Panc1 (cell line): Measurements from ENCODE around the gene GRN. TPM values are rescaled to one million over a fixed set of nuclear protein-coding genes. Genes with fewer than 3 reads are reported as not detected.

Experiments
- ATAC-seq: fragments of 200-7000 bp; cut with Tn5 transposase; 2 replicates; pipeline ENCODE4 v1.9.1; 2020; ENCODE audit warnings: mild to moderate bottlenecking, moderate library complexity
- BruUV-seq: library from RNA; stranded (reverse); fragments of 400-500 nt; replicated peaks from 2 replicates; lab custom pipeline; 2021; lab: Mats Ljungman, UMichigan
- CTCF ChIA-PET: fragments of 300-600 bp; sonication (Branson Sonifier 250); formaldehyde crosslinking; loops from one replicate; lab custom pipeline; 2022; ENCODE audit warnings: antibody characterized with exemption; lab: Charles Lee
- POLR2A ChIA-PET: fragments of 300-600 bp; sonication (Branson Sonifier 250); formaldehyde crosslinking; loops from one replicate; lab custom pipeline; 2022; ENCODE audit warnings: antibody characterized with exemption; lab: Charles Lee
- DNase-seq: peaks from one replicate; pipeline ENCODE4 v3.0.0-alpha.2; 2010; ENCODE audit warnings: low read depth, low spot score
- H3K27ac ChIP-seq: 2 replicates; pipeline ENCODE4 v1.5.1; 2011; ENCODE audit warnings: mild to moderate bottlenecking, low read length, inconsistent platforms
- H3K27me3 ChIP-seq: fragments of 200-500 bp; sonication (Bioruptor generic); 2 replicates; pipeline ENCODE4 v1.6.0; 2014; ENCODE audit warnings: low read length, inconsistent platforms; ENCODE audit not compliant: control insufficient read depth, insufficient read depth
- H3K36me3 ChIP-seq: fragments of 200-500 bp; sonication (Bioruptor generic); 2 replicates; pipeline ENCODE4 v1.5.1; 2014; ENCODE audit warnings: inconsistent platforms, mild to moderate bottlenecking, low read length, moderate library complexity; ENCODE audit not compliant: control insufficient read depth, insufficient read depth
- H3K4me1 ChIP-seq: 2 replicates; pipeline ENCODE4 v1.5.1; 2011; ENCODE audit warnings: inconsistent platforms, mild to moderate bottlenecking, low read length, moderate library complexity; ENCODE audit not compliant: control insufficient read depth, insufficient read depth
- H3K4me3 ChIP-seq, 2 experiments: 2 replicates each; pipeline ENCODE4 v1.5.1; 2011 to 2012; ENCODE audit warnings: low read depth in 2 of 2, low read length in 2 of 2, mild to moderate bottlenecking in 2 of 2, inconsistent platforms in 1 of 2, moderate library complexity in 1 of 2
- H3K9me3 ChIP-seq: fragments of 200-500 bp; sonication (Bioruptor generic); 2 replicates; pipeline ENCODE4 v1.5.1; 2014; ENCODE audit warnings: low read depth, mild to moderate bottlenecking, inconsistent platforms, low read length, moderate library complexity; ENCODE audit not compliant: control insufficient read depth, insufficient read depth
- POLR2AphosphoS5 ChIP-seq: IDR thresholded peaks from 2 replicates; pipeline ENCODE4 v1.6.1; 2012; ENCODE audit warnings: mild to moderate bottlenecking, low read depth, low read length, moderate library complexity
- SIN3A ChIP-seq: IDR thresholded peaks from 2 replicates; pipeline ENCODE4 v1.6.1; 2012; ENCODE audit warnings: low read depth, mild to moderate bottlenecking, low read length, moderate library complexity, borderline replicate concordance; ENCODE audit not compliant: insufficient read depth
- TCF7L2 ChIP-seq: IDR thresholded peaks from 2 replicates; pipeline ENCODE4 v1.6.1; 2011; ENCODE audit warnings: mild to moderate bottlenecking, low read depth, low read length, inconsistent platforms
- in situ Hi-C: cut with HindIII; loops from 2 replicates; pipeline ENCODE4 v1.10.0; 2016; ENCODE audit warnings: low sequenced_read_pairs, low pct_unique_long_range_greater_than_20kb
- intact Hi-C: fragments of 100-400 bp; cut with micrococcal nuclease; formaldehyde crosslinking; loops from one replicate; pipeline ENCODE4 v1.10.0; 2022; ENCODE audit not compliant: unreplicated experiment
- total RNA-seq: library from RNA; stranded (reverse); gene quantifications from one replicate; pipeline ENCODE4 v1.2.1, GENCODE V29; 2021; ENCODE audit not compliant: unreplicated experiment
- TF ChIP-seq, protein P1 (sequence below), 2 experiments: IDR thresholded peaks; 2 replicates each; pipeline ENCODE4 v1.6.1; 2011 to 2012; ENCODE audit warnings: low read depth in 2 of 2, control low read depth in 1 of 2, low read length in 1 of 2, mild to moderate bottlenecking in 1 of 2, moderate library complexity in 1 of 2; ENCODE audit not compliant: insufficient read depth in 1 of 2
- TF ChIP-seq, protein P2 (sequence below): fragments of 450-650 bp; IDR thresholded peaks from 2 replicates; pipeline ENCODE4 v1.5.1; 2017; ENCODE audit warnings: mild to moderate bottlenecking

GRN gene
- total RNA-seq, 1 experiment from 2014 or later = 304 TPM

DNA sequence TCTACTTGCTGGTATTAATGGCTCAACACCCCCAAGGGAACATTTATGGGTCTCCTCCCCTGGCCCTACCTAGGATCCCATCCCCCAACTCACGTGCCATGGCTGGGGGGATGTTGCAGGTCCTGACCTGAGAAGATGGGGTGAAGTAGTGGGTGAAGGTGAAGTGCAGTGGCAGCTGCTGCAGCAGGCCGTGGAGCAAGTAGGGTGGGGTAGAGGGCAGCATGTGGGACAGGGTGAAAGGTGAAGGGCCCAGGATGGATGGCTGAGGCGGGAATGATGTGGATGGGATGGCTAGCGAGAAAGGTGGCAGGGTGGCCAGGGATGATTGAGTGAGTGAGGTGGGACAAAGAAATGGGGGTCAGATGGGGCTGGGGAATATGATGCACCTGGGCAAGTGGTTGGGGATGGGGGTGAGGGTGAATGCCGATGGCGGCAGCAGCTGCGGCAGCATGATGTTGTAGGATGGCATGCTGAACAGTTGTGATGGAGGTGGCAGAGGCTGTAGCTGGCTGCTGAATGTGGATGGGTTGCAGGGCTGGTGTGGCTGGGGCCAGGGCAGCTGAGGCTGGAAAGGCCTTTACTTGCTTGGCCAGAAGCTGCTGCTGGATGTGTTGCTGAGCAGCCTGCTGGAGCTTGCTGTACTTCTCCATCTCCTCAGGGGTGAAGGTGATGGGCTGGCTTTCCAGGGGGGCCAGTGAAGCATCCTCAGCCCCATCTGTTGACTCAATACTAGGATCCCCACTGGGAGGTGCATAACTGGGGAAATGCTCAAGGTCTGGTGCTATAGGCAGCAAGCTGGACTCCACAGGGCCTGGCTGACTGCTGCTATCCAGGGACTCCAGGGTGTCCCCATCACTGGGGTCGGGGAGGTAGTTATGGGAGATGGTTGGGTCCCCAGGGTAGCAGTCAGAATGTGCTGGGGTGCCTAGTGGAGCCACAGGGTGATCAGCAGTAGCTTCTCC lies 52.7 kb downstream of the GRN start:
- H3K4me1 ChIP-seq = no peaks in the 10 kb centered on the region
- TF ChIP-seq, protein P1, sequence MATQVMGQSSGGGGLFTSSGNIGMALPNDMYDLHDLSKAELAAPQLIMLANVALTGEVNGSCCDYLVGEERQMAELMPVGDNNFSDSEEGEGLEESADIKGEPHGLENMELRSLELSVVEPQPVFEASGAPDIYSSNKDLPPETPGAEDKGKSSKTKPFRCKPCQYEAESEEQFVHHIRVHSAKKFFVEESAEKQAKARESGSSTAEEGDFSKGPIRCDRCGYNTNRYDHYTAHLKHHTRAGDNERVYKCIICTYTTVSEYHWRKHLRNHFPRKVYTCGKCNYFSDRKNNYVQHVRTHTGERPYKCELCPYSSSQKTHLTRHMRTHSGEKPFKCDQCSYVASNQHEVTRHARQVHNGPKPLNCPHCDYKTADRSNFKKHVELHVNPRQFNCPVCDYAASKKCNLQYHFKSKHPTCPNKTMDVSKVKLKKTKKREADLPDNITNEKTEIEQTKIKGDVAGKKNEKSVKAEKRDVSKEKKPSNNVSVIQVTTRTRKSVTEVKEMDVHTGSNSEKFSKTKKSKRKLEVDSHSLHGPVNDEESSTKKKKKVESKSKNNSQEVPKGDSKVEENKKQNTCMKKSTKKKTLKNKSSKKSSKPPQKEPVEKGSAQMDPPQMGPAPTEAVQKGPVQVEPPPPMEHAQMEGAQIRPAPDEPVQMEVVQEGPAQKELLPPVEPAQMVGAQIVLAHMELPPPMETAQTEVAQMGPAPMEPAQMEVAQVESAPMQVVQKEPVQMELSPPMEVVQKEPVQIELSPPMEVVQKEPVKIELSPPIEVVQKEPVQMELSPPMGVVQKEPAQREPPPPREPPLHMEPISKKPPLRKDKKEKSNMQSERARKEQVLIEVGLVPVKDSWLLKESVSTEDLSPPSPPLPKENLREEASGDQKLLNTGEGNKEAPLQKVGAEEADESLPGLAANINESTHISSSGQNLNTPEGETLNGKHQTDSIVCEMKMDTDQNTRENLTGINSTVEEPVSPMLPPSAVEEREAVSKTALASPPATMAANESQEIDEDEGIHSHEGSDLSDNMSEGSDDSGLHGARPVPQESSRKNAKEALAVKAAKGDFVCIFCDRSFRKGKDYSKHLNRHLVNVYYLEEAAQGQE (IDR thresholded peaks at IDR 0.05; ENCODE audit: insufficient read depth in 1 of 2, low read depth in 2 of 2, low read length in 1 of 2) = no peak
- TF ChIP-seq POLR2AphosphoS5 (no peak), SIN3A (no peak), TCF7L2 (no peak)
- TF ChIP-seq, protein P2, sequence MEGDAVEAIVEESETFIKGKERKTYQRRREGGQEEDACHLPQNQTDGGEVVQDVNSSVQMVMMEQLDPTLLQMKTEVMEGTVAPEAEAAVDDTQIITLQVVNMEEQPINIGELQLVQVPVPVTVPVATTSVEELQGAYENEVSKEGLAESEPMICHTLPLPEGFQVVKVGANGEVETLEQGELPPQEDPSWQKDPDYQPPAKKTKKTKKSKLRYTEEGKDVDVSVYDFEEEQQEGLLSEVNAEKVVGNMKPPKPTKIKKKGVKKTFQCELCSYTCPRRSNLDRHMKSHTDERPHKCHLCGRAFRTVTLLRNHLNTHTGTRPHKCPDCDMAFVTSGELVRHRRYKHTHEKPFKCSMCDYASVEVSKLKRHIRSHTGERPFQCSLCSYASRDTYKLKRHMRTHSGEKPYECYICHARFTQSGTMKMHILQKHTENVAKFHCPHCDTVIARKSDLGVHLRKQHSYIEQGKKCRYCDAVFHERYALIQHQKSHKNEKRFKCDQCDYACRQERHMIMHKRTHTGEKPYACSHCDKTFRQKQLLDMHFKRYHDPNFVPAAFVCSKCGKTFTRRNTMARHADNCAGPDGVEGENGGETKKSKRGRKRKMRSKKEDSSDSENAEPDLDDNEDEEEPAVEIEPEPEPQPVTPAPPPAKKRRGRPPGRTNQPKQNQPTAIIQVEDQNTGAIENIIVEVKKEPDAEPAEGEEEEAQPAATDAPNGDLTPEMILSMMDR = no peak
- ChIA-PET CTCF (no interaction called here), POLR2A (interaction anchor here (0.6 kb wide), 1 partner anchor 288 kb away, joined by 6 read pairs; no protein-coding TSS in a partner anchor)
- peaks cover 9% of the 10 kb centered on the region for H3K36me3 ChIP-seq
- in situ Hi-C loops = no loop called here
- DNase-seq = no peak
- no TSS peak for BruUV-seq
- intact Hi-C loops = no loop called here
- ATAC-seq = no peak
- H3K27ac ChIP-seq = no peak overlapping the region
- H3K9me3 ChIP-seq = no peaks in the 10 kb centered on the region
- no peaks in the 10 kb centered on the region for H3K27me3 ChIP-seq
- H3K4me3 ChIP-seq = no peak overlapping the region

DNA sequence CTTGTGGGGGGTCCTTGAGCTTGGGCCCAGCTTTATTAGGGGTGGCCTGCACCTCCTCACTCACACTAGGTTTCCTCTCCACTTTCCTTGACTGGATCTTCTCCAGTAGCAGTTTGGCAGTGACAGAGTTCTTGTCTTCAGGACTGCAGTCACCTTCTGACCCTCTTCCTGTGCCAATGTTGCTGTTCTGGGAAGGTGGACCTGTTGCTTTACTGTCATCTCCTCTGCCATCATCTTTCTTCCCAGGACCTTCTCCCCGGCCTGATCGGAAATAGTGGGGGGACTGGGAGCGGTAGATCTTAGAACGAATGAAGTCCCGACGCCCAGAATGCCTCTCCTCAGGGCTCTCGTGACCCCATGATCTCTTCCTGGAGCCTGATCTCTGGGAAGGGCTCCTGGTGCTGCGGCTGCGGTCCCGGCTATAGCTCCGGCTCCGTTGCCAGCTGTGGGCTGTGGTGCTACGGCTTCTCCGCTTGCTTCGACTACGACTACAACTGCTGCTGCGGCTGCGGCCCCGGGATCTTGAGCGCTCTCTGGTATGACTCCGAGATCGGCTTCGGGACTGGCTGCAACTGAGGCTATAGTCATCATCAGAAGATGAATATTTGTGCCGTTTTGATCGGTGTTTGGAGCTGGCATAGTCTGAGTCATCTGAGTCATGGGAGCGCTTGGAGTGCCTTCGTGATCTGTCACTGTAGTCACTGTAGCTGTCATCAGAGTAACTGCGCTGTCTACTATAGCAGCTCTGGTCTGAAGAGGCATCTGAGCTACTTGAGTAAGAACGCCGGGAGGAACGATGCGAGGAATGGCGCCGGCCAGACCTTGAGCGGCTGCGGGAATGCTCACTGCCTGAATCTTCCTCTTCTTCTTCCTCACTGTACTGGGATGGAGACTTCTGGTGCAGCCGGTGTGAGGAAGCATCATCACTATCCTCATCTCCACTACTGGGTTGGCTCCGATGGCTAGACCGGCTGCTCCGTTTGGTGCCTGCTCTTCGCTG lies 53.9 kb downstream of the GRN start:
- intact Hi-C loops (no loop called here), in situ Hi-C loops (no loop called here)
- CTCF ChIA-PET = no interaction called here

More for the DNA sequence above, 53.9 kb downstream of the GRN start:
- Histone ChIP-seq H3K4me3 (no peak overlapping the region), H3K9me3 (no peaks in the 10 kb centered on the region), H3K27me3 (no peaks in the 10 kb centered on the region), H3K4me1 (no peaks in the 10 kb centered on the region), H3K36me3 (peaks cover 9% of the 10 kb centered on the region), H3K27ac (no peak overlapping the region)
- no TSS peak for BruUV-seq
- POLR2A ChIA-PET = no interaction called here
- ATAC-seq (no peak), DNase-seq (no peak)
- no peak for TF ChIP-seq SIN3A
- TF ChIP-seq, protein P2 = no peak
- no peak for TF ChIP-seq POLR2AphosphoS5
- no peak for TF ChIP-seq TCF7L2
- TF ChIP-seq, protein P1 (IDR thresholded peaks at IDR 0.05; ENCODE audit: insufficient read depth in 1 of 2, low read depth in 2 of 2, low read length in 1 of 2) = no peak
